ENCODE results near the gene UAP1L1.
"Not testable (repeated sequence)": the region's sequence is repeated elsewhere in the genome, so short reads cannot be mapped to it uniquely, and the experiment has no call there.

DNA sequence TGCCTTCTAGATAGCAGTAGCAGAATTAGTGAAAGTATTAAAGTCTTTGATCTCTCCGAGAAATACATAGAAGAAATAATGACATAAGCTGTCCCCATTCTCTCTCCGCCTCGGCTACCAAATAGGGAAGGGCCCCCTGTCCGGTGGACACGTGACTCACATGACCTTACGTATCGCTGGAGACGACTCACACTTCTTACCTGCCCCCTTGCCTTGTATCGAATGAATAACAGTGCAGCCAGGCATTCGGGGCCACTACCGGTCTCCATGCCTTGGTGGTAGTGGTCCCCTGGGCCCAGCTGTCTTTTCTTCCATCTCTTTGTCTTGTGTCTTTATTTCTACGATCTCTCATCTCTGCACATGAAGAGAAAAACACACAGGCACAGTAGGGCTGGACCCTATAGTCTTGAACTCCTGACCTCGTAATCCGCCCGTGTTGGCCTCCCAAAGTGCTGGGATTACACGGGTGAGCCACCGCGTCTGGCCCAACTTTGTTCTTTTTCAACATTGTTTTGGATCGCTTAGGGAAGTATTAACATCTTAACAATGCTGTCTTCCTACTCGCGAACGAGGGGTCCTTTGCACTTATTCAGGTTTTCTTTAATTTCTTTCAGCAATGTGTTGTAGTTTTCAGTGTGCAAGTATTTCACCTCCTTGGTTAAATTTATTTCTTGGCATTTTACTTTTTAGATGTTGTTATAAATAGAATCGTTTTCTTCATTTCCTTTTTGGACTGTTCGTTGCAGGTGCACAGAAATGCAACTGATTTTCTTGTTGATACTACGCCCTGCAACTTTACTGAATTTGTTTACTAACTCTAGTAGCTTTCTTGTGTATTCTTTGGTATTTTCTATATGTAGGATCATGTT lies 44.8 kb downstream of the UAP1L1 start:
- not testable (repeated sequence) for TF ChIP-seq CTCF (IDR thresholded peaks at IDR 0.05; ENCODE audit: low read length); EZH2 (IDR thresholded peaks at IDR 0.05; ENCODE audit: borderline replicate concordance, low read length)
